OCI-LY7 (cell line): ENCODE results near the gene SSU72.

ENCODE experiments used
- CTCF ChIP-seq: fragments of 200-600 bp; sonication (generic); conservative IDR thresholded peaks from 2 replicates; pipeline ENCODE4 v1.5.1; 2014; ENCODE audit warnings: mild to moderate bottlenecking, antibody characterized with exemption, low read length, moderate library complexity, mixed read lengths
- EZH2phosphoT487 ChIP-seq: fragments of 200-600 bp; sonication (generic); IDR thresholded peaks from 2 replicates; pipeline ENCODE4 v1.6.1; 2018; ENCODE audit warnings: low read depth, borderline replicate concordance, mild to moderate bottlenecking, mixed run types, antibody characterized with exemption, low read length, moderate library complexity, mixed read lengths

- TF ChIP-seq CTCF (no peak), EZH2phosphoT487 (no peak)
Measured at GRCh38 chr1:1594602-1595260, 20.1 kb upstream of the SSU72 start.
